ENCODE data around the gene CHST2. TPM values are rescaled to one million over a fixed set of nuclear protein-coding genes. Genes with fewer than 3 reads are reported as not detected.

The CHST2 gene
- total RNA-seq, 1 donor from 2014 or later = 2.2 TPM

GRCh38 chr3:143118630-143119008 lies 952 bp upstream of the CHST2 start:
- TF ChIP-seq CTCF (conservative IDR thresholded peaks at IDR 0.05; ENCODE audit: low read depth, low read length) = no peak
- H3K4me3 ChIP-seq (ENCODE audit: low read depth, low read length) = peak overlapping the region; percentile 90
- no peak for DNase-seq (ENCODE audit: low read depth)

GRCh38 chr3:143119974-143120715 lies 574 bp downstream of the CHST2 start:
- no peak for DNase-seq (ENCODE audit: low read depth)

GRCh38 chr3:143120716-143121240 lies 1.2 kb downstream of the CHST2 start:
- DNase-seq (ENCODE audit: low read depth) = no peak
- TF ChIP-seq CTCF (conservative IDR thresholded peaks at IDR 0.05; ENCODE audit: low read depth, low read length) = no peak
- peak overlapping the region; percentile 90 for H3K4me3 ChIP-seq (ENCODE audit: low read depth, low read length)

More at GRCh38 chr3:143119974-143120715, 574 bp downstream of the CHST2 start:
- TF ChIP-seq CTCF (conservative IDR thresholded peaks at IDR 0.05; ENCODE audit: low read depth, low read length) = no peak
- peak overlapping the region; percentile 90 for H3K4me3 ChIP-seq (ENCODE audit: low read depth, low read length)

GRCh38 chr3:143121241-143122088 lies 1.9 kb downstream of the CHST2 start:
- DNase-seq (ENCODE audit: low read depth) = no peak
- peak; percentile 52 for TF ChIP-seq CTCF (conservative IDR thresholded peaks at IDR 0.05; ENCODE audit: low read depth, low read length)
- H3K4me3 ChIP-seq (ENCODE audit: low read depth, low read length) = peak overlapping the region; percentile 90

- TF ChIP-seq CTCF (conservative IDR thresholded peaks at IDR 0.05; ENCODE audit: low read depth, low read length) = no peak
- H3K4me3 ChIP-seq (ENCODE audit: low read depth, low read length) = no peak overlapping the region
- no peak for DNase-seq (ENCODE audit: low read depth)
These were observed 2.5 kb downstream of the CHST2 start for GRCh38 chr3:143122089-143122430.

- H3K4me3 ChIP-seq (ENCODE audit: low read depth, low read length) = no peak overlapping the region
- no peak for TF ChIP-seq CTCF (conservative IDR thresholded peaks at IDR 0.05; ENCODE audit: low read depth, low read length)
- DNase-seq (ENCODE audit: low read depth) = no peak
These were observed 3.2 kb downstream of the CHST2 start for GRCh38 chr3:143122608-143123352.

Data from epithelial cell of proximal tubule (primary cell).